ENCODE results near the gene CARD9. TPM values are rescaled to one million over a fixed set of nuclear protein-coding genes. Genes with fewer than 3 reads are reported as not detected.
A peak's percentile ranks its signal among the peaks of the same experiment; 100 is the strongest.

The CARD9 gene
- total RNA-seq, 4 donors from 2014 or later: 0.57 to 1.1 (median 1.0) TPM

GRCh38 chr9:136372561-136373299 lies 739 bp downstream of the CARD9 start:
- H3K36me3 ChIP-seq: peaks cover 0 to 10% (median 0%) of the 10 kb centered on the region in 3 donors
- WGBS, 2 donors: 0 to 11% methylated on average over 2 to 9 of the region's 21 CpGs
- peak overlapping the region in 3 of 4 donors; percentile 13 to 37 (median 28) for H3K4me3 ChIP-seq
- DNase-seq: no peak
- no peaks in the 10 kb centered on the region for H3K27me3 ChIP-seq
- no peaks in the 10 kb centered on the region for H3K9me3 ChIP-seq
- TF ChIP-seq CTCF (IDR thresholded peaks at IDR 0.05) (no peak), POLR2A (IDR thresholded peaks at IDR 0.05) (no peak)
- intact Hi-C loops (cut with DNase I): no loop called here
- peak overlapping the region in 3 of 4 donors; percentile 2 to 69 (median 46) for H3K27ac ChIP-seq
- H3K4me1 ChIP-seq: peaks cover 0 to 26% (median 7%) of the 10 kb centered on the region in 3 donors

- Histone ChIP-seq H3K9me3 (no peaks in the 10 kb centered on the region), H3K4me1 (peaks cover 0 to 26% (median 7%) of the 10 kb centered on the region in 3 donors), H3K27me3 (no peaks in the 10 kb centered on the region), H3K36me3 (peaks cover 0 to 9% (median 0%) of the 10 kb centered on the region in 3 donors), H3K4me3 (peak overlapping the region in 1 of 4 donors; percentile 37), H3K27ac (peak overlapping the region in 2 of 4 donors; percentile 5 to 69)
- TF ChIP-seq POLR2A (IDR thresholded peaks at IDR 0.05): no peak
- no peak for TF ChIP-seq CTCF (IDR thresholded peaks at IDR 0.05)
- WGBS, 2 donors: 88 to 93% methylated on average over 5 to 9 of the region's 21 CpGs
- intact Hi-C loops (cut with DNase I): no loop called here
- DNase-seq: no peak
Measured at GRCh38 chr9:136372006-136372405, 1.5 kb downstream of the CARD9 start.

GRCh38 chr9:136371533-136371880 lies 2.0 kb downstream of the CARD9 start:
- TF ChIP-seq CTCF (IDR thresholded peaks at IDR 0.05) (no peak), POLR2A (IDR thresholded peaks at IDR 0.05) (no peak)
- 87% methylated on average over 3 of the region's 13 CpGs; no CpG with 5 or more reads in 1 of the 2 donors for WGBS, 2 donors

GRCh38 chr9:136370687-136371532 lies 2.6 kb downstream of the CARD9 start:
- WGBS, 2 donors: 92 to 93% methylated on average over 13 of the region's 54 CpGs

More at GRCh38 chr9:136371533-136371880, 2.0 kb downstream of the CARD9 start:
- H3K36me3 ChIP-seq: peaks cover 0 to 9% (median 0%) of the 10 kb centered on the region in 3 donors
- H3K9me3 ChIP-seq: no peaks in the 10 kb centered on the region
- H3K4me3 ChIP-seq: no peak overlapping the region
- DNase-seq: no peak
- H3K4me1 ChIP-seq: peaks cover 0 to 26% (median 7%) of the 10 kb centered on the region in 3 donors
- no peak overlapping the region for H3K27ac ChIP-seq
- H3K27me3 ChIP-seq: no peaks in the 10 kb centered on the region
- intact Hi-C loops (cut with DNase I): no loop called here

More at GRCh38 chr9:136370687-136371532, 2.6 kb downstream of the CARD9 start:
- peaks cover 0 to 7% (median 0%) of the 10 kb centered on the region in 3 donors for H3K36me3 ChIP-seq
- H3K9me3 ChIP-seq: no peaks in the 10 kb centered on the region
- no peak for TF ChIP-seq CTCF (IDR thresholded peaks at IDR 0.05)
- H3K27me3 ChIP-seq: no peaks in the 10 kb centered on the region
- no peak overlapping the region for H3K4me3 ChIP-seq
- no peak for DNase-seq
- intact Hi-C loops (cut with DNase I): no loop called here
- peaks cover 0 to 26% (median 7%) of the 10 kb centered on the region in 3 donors for H3K4me1 ChIP-seq
- H3K27ac ChIP-seq: no peak overlapping the region

All from esophagus squamous epithelium (tissue), 5 donors.